HCT116 (cell line): ENCODE measurements around the gene ABHD1. TPM values are rescaled to one million over a fixed set of nuclear protein-coding genes. Genes with fewer than 3 reads are reported as not detected.

Experiments
- ATAC-seq: fragments of 200-7000 bp; cut with Tn5 transposase; 2 replicates; pipeline ENCODE4 v1.9.1; 2020; ENCODE audit warnings: mild to moderate bottlenecking, moderate library complexity
- BruUV-seq: library from RNA; stranded (reverse); fragments of 400-500 nt; replicated peaks from 2 replicates; lab custom pipeline; 2021; lab: Mats Ljungman, UMichigan
- CTCF ChIA-PET: fragments of 300-600 bp; sonication (Branson Sonifier 250); formaldehyde crosslinking; loops from one replicate; lab custom pipeline; 2021; ENCODE audit warnings: antibody characterized with exemption; lab: Charles Lee
- POLR2A ChIA-PET: fragments of 300-600, 350-600 bp; sonication (Branson Sonifier 250); formaldehyde crosslinking; loops from one replicate; lab custom pipeline; 2021; ENCODE audit warnings: antibody characterized with exemption; lab: Charles Lee
- RAD21 ChIA-PET, 2 experiments: fragments of 300-600 bp; sonication (Branson Sonifier 250); formaldehyde crosslinking; loops; one replicate each; lab custom pipeline; 2023; ENCODE audit warnings: low total read pairs in 2 of 2; ENCODE audit not compliant: uncharacterized antibody in 2 of 2, unreplicated experiment in 2 of 2, low non-redundant PET in 1 of 2; lab: Charles Lee
- DNase-seq: peaks from one replicate; pipeline ENCODE4 v3.0.0-alpha.2; 2010; ENCODE audit warnings: low read depth, low spot score
- H2AFZ ChIP-seq: fragments of 200-600 bp; shearing (Covaris generic), sonication (generic); 2 replicates; pipeline ENCODE4 v1.6.1; 2017; ENCODE audit warnings: low read depth, mixed run types, mixed read lengths, antibody characterized with exemption, low read length; ENCODE audit not compliant: poor library complexity, severe bottlenecking
- H3K27ac ChIP-seq: 2 replicates; pipeline ENCODE4 v1.5.1; 2012; ENCODE audit warnings: low read depth, low read length
- H3K27me3 ChIP-seq: fragments of 200-600 bp; sonication (generic); 2 replicates; pipeline ENCODE4 v1.6.1; 2016; ENCODE audit warnings: mixed run types, low read length, mixed read lengths; ENCODE audit not compliant: insufficient read depth
- H3K36me3 ChIP-seq, 2 experiments: fragments of 200-500 bp in 1 of 2; fragments of 200-600 bp in 1 of 2; sonication (Bioruptor generic) in 1 of 2; sonication (generic) in 1 of 2; 2 replicates each; pipeline versions ENCODE4 v1.5.1 to v1.6.1; 2014 to 2016; ENCODE audit warnings: low read length in 2 of 2, inconsistent platforms in 1 of 2, mixed read lengths in 1 of 2, mixed run types in 1 of 2; ENCODE audit not compliant: insufficient read depth in 2 of 2, control insufficient read depth in 1 of 2
- H3K4me1 ChIP-seq, 2 experiments: fragments of 200-600 bp in 1 of 2; sonication (generic) in 1 of 2; 2 replicates each; pipeline versions ENCODE4 v1.5.1 to v1.6.1; 2012 to 2017; ENCODE audit warnings: low read length in 2 of 2, inconsistent platforms in 1 of 2, mild to moderate bottlenecking in 1 of 2, mixed read lengths in 1 of 2, mixed run types in 1 of 2, moderate library complexity in 1 of 2; ENCODE audit not compliant: insufficient read depth in 2 of 2, control insufficient read depth in 1 of 2
- H3K4me2 ChIP-seq: fragments of 200-600 bp; sonication (generic); 2 replicates; pipeline ENCODE4 v1.6.1; 2017; ENCODE audit warnings: mixed run types, low read length, mixed read lengths
- H3K4me3 ChIP-seq, 2 experiments: fragments of 200-600 bp in 1 of 2; sonication (generic) in 1 of 2; replicated peaks in 1 of 2; 2 replicates each; pipeline ENCODE4 v1.5.1; 2011 to 2016; ENCODE audit warnings: low read length in 2 of 2, control low read depth in 1 of 2, low read depth in 1 of 2, mild to moderate bottlenecking in 1 of 2, mixed read lengths in 1 of 2, mixed run types in 1 of 2
- H3K79me2 ChIP-seq: fragments of 200-600 bp; sonication (generic); 2 replicates; pipeline ENCODE4 v1.6.1; 2017; ENCODE audit warnings: mild to moderate bottlenecking, mixed run types, low read length, moderate library complexity, mixed read lengths; ENCODE audit not compliant: insufficient read depth
- H3K9ac ChIP-seq: fragments of 200-600 bp; sonication (generic); 2 replicates; pipeline ENCODE4 v1.6.1; 2016; ENCODE audit warnings: low read length, mixed read lengths
- H3K9me2 ChIP-seq: fragments of 200-600 bp; sonication (generic), shearing (Covaris generic); 2 replicates; pipeline ENCODE4 v1.6.1; 2017; ENCODE audit warnings: mixed run types, mild to moderate bottlenecking, moderate library complexity; ENCODE audit not compliant: insufficient read depth
- H3K9me3 ChIP-seq, 2 experiments: fragments of 200-500 bp in 1 of 2; fragments of 200-600 bp in 1 of 2; sonication (Bioruptor generic) in 1 of 2; sonication (generic) in 1 of 2; 2 replicates each; pipeline ENCODE4 v1.6.1; 2014 to 2017; ENCODE audit warnings: low read length in 2 of 2, mixed read lengths in 2 of 2, inconsistent platforms in 1 of 2, low read depth in 1 of 2, mild to moderate bottlenecking in 1 of 2, mixed run types in 1 of 2, moderate library complexity in 1 of 2; ENCODE audit not compliant: control insufficient read depth in 1 of 2, insufficient read depth in 1 of 2
- H4K20me1 ChIP-seq: fragments of 200-600 bp; sonication (generic), shearing (Covaris generic); 2 replicates; pipeline ENCODE4 v1.6.1; 2017; ENCODE audit warnings: mixed run types, mild to moderate bottlenecking, moderate library complexity; ENCODE audit not compliant: insufficient read depth
- ATF3 ChIP-seq: IDR thresholded peaks from 2 replicates; pipeline ENCODE4 v1.6.1; 2012
- POLR2AphosphoS5 ChIP-seq: IDR thresholded peaks from 2 replicates; pipeline ENCODE4 v1.6.1; 2011; ENCODE audit warnings: mild to moderate bottlenecking, low read depth, low read length, moderate library complexity
- SRF ChIP-seq: IDR thresholded peaks from 2 replicates; pipeline ENCODE4 v1.6.1; 2012; ENCODE audit warnings: low read depth
- YY1 ChIP-seq: IDR thresholded peaks from 2 replicates; pipeline ENCODE4 v1.6.1; 2011; ENCODE audit warnings: low read length, low read depth, moderate library complexity, mild to moderate bottlenecking; ENCODE audit not compliant: insufficient replicate concordance; ENCODE audit errors: extremely low read depth
- intact Hi-C: fragments of 100-400 bp; cut with micrococcal nuclease; formaldehyde crosslinking; loops from 2 replicates; pipeline ENCODE4 v1.10.0; 2022
- total RNA-seq: library from RNA; stranded (reverse); gene quantifications from one replicate; pipeline ENCODE4 v1.2.1, GENCODE V29; 2021; ENCODE audit not compliant: unreplicated experiment
- TF ChIP-seq, protein P1 (sequence below): IDR thresholded peaks from 2 replicates; pipeline ENCODE4 v1.6.1; 2012

The ABHD1 gene
- total RNA-seq, 1 experiment from 2014 or later = not detected

- H3K9me2 ChIP-seq = no peaks in the 10 kb centered on the region
- intact Hi-C loops = no loop called here
- H3K79me2 ChIP-seq = peaks cover 20% of the 10 kb centered on the region
- H3K27me3 ChIP-seq = no peaks in the 10 kb centered on the region
- H3K9ac ChIP-seq = no peak overlapping the region
- TF ChIP-seq POLR2AphosphoS5 = 0 out of 2 replicates have a peak, but pooled peaks have one; percentile 11
- TF ChIP-seq, protein P1, sequence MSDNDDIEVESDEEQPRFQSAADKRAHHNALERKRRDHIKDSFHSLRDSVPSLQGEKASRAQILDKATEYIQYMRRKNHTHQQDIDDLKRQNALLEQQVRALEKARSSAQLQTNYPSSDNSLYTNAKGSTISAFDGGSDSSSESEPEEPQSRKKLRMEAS = no peak
- no peak overlapping the region for H3K4me3 ChIP-seq
- H2AFZ ChIP-seq = no peak overlapping the region
- no TSS peak for BruUV-seq
- DNase-seq (no peak), ATAC-seq (no peak)
- peaks cover 14 to 20% of the 10 kb centered on the region in 2 experiments; a peak in 3 of 4 replicates for H3K36me3 ChIP-seq
- H4K20me1 ChIP-seq = no peaks in the 10 kb centered on the region
- POLR2A ChIA-PET = no interaction called here
- CTCF ChIA-PET = no interaction called here
- peaks cover 4 to 19% of the 10 kb centered on the region in 2 experiments; a peak in 3 of 4 replicates for H3K4me1 ChIP-seq
- H3K9me3 ChIP-seq = no peaks in the 10 kb centered on the region
- H3K27ac ChIP-seq = no peak overlapping the region
- RAD21 ChIA-PET = no interaction called here
- H3K4me2 ChIP-seq = no peak overlapping the region
Observed at GRCh38 chr2:27130396-27130795, 6.8 kb downstream of the ABHD1 start.

- H3K79me2 ChIP-seq = peaks cover 20% of the 10 kb centered on the region
- H3K4me3 ChIP-seq = no peak overlapping the region
- no peak for TF ChIP-seq YY1
- TF ChIP-seq SRF = no peak
- no peak for TF ChIP-seq ATF3
- no peaks in the 10 kb centered on the region for H3K9me2 ChIP-seq
- ATAC-seq (no peak), DNase-seq (no peak)
- ChIA-PET CTCF (no interaction called here), RAD21 (no interaction called here), POLR2A (no interaction called here)
- no TSS peak for BruUV-seq
- intact Hi-C loops = no loop called here
- H2AFZ ChIP-seq = no peak overlapping the region
- no peak overlapping the region for H3K27ac ChIP-seq
- no peaks in the 10 kb centered on the region for H4K20me1 ChIP-seq
- peaks cover 14 to 20% of the 10 kb centered on the region in 2 experiments; a peak in 3 of 4 replicates for H3K36me3 ChIP-seq
- H3K9ac ChIP-seq = no peak overlapping the region
- peaks cover 4 to 19% of the 10 kb centered on the region in 2 experiments; a peak in 3 of 4 replicates for H3K4me1 ChIP-seq
- no peaks in the 10 kb centered on the region for H3K27me3 ChIP-seq
- no peak overlapping the region for H3K4me2 ChIP-seq
- no peaks in the 10 kb centered on the region for H3K9me3 ChIP-seq
Observed at GRCh38 chr2:27131429-27131828, 7.8 kb downstream of the ABHD1 start.
